HL-60 (cell line): Measurements from ENCODE around the gene C3orf20.

ENCODE experiments used
- CTCF ChIP-seq: IDR thresholded peaks from one replicate; pipeline ENCODE4 v1.5.1; 2011; ENCODE audit warnings: low read length, control low read depth, inconsistent platforms; ENCODE audit not compliant: insufficient read depth
- POLR2AphosphoS5 ChIP-seq: IDR thresholded peaks from 2 replicates; pipeline ENCODE4 v1.6.1; 2012; ENCODE audit warnings: low read depth
- REST ChIP-seq: IDR thresholded peaks from 2 replicates; pipeline ENCODE4 v1.6.1; 2012; ENCODE audit warnings: low read depth; ENCODE audit not compliant: insufficient replicate concordance

GRCh38 chr3:14773281-14773680 lies 98.3 kb downstream of the C3orf20 start:
- TF ChIP-seq POLR2AphosphoS5 = no peak
- TF ChIP-seq CTCF = no peak
- no peak for TF ChIP-seq REST
